ENCODE measurements around the gene TAF6L. TPM values are rescaled to one million over a fixed set of nuclear protein-coding genes. Genes with fewer than 3 reads are reported as not detected.

The TAF6L gene
- total and polyA plus RNA-seq, 9 donors: 5.4 to 33.6 (median 26.3) TPM

DNA sequence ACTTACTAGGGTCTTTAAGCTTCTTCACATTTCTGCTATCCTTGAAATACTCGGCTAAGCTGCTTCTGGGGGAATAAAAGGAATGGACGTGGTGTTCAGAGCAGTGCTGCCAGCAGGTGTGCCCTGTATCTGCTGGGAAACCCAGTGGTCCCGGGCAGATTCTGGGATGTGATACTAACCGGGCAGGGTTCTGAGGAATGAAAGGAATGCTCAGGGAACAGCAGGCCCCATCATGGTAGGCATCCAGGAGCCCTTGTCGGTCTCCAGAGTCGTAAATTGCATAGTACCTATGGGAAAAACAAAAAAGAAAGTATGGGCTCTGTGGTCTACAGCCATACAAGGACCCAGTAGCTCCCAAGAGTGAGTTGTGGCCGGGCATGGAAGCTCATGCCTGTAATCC lies 25.1 kb downstream of the TAF6L start:
- Histone ChIP-seq H3K27me3 (no peaks in the 10 kb centered on the region), H3K4me3 (no peak overlapping the region), H3K4me1 (ENCODE audit: insufficient read depth) (no peaks in the 10 kb centered on the region), H3K9me3 (no peaks in the 10 kb centered on the region), H3K36me3 (no peaks in the 10 kb centered on the region), H3K27ac (no peak overlapping the region)
- WGBS, 3 donors: 68 to 72% (median 69%) methylated on average over 7 of the region's 7 CpGs
- TF ChIP-seq CTCF (IDR thresholded peaks at IDR 0.05) (no peak), POLR2A (IDR thresholded peaks at IDR 0.05) (no peak), EP300 (IDR thresholded peaks at IDR 0.05) (no peak)
- intact Hi-C loops (cut with DNase I): no loop called here
- DNase-seq: no peak

DNA sequence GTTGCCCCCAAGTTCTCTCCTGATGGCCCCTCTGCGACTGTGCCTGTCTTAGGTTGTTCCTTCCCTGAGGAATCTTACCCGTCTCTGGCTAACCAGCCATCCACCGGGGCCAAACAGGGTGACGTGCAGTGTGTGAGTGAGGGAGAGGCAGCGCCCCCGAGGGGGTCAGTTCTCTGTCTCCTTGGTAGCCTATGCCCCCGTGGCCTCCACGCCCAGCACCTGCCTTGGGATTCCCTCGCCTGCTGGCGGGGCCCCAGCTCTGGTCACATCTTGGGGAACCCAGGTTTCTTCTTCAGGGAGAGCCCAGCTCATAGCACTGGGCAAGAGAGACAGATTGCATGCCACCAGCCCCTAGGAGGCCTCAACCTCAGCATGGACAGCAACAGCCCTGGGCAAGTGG lies 28.3 kb downstream of the TAF6L start:
- Histone ChIP-seq H3K27ac (no peak overlapping the region), H3K27me3 (no peaks in the 10 kb centered on the region), H3K4me1 (ENCODE audit: insufficient read depth) (peaks cover 5% of the 10 kb centered on the region), H3K36me3 (no peaks in the 10 kb centered on the region), H3K4me3 (no peak overlapping the region), H3K9me3 (no peaks in the 10 kb centered on the region)
- TF ChIP-seq EP300 (IDR thresholded peaks at IDR 0.05) (no peak), POLR2A (IDR thresholded peaks at IDR 0.05) (no peak)
- 85 to 92% (median 91%) methylated on average over 10 of the region's 10 CpGs for WGBS, 3 donors
- intact Hi-C loops (cut with DNase I): no loop called here
- no peak for DNase-seq

GRCh38 chr11:62801071-62801470 lies 29.9 kb downstream of the TAF6L start:
- H3K4me3 ChIP-seq: no peak overlapping the region
- TF ChIP-seq CTCF (IDR thresholded peaks at IDR 0.05) (no peak), POLR2A (IDR thresholded peaks at IDR 0.05) (no peak), EP300 (IDR thresholded peaks at IDR 0.05) (no peak)
- H3K9me3 ChIP-seq: no peaks in the 10 kb centered on the region
- 78 to 84% (median 80%) methylated on average over 4 of the region's 4 CpGs for WGBS, 3 donors
- peaks cover 6% of the 10 kb centered on the region for H3K4me1 ChIP-seq (ENCODE audit: insufficient read depth)
- H3K27me3 ChIP-seq: no peaks in the 10 kb centered on the region
- no peak overlapping the region for H3K27ac ChIP-seq
- no peaks in the 10 kb centered on the region for H3K36me3 ChIP-seq
- no peak for DNase-seq
- intact Hi-C loops (cut with DNase I): no loop called here

GRCh38 chr11:62804310-62805075 lies 33.3 kb downstream of the TAF6L start:
- intact Hi-C loops (cut with DNase I): loop anchor here in 1 of 4 donors (2.0 to 5.0 kb wide), 2 partner anchors 26 to 768 kb away; no protein-coding TSS in a partner anchor
- Histone ChIP-seq H3K27ac (peak overlapping the region in 1 of 2 donors; percentile 80), H3K9me3 (no peaks in the 10 kb centered on the region), H3K36me3 (no peaks in the 10 kb centered on the region), H3K27me3 (no peaks in the 10 kb centered on the region), H3K4me3 (peak overlapping the region; percentile 82), H3K4me1 (ENCODE audit: insufficient read depth) (peaks cover 6% of the 10 kb centered on the region)
- DNase-seq: no peak
- TF ChIP-seq EP300 (IDR thresholded peaks at IDR 0.05) (no peak), CTCF (IDR thresholded peaks at IDR 0.05) (no peak), POLR2A (IDR thresholded peaks at IDR 0.05) (no peak)
- WGBS, 3 donors: 2 to 4% (median 2%) methylated on average over 14 of the region's 14 CpGs

All from ovary (tissue), 9 donors.